ENCODE measurements around the gene PID1. TPM values are rescaled to one million over a fixed set of nuclear protein-coding genes. Genes with fewer than 3 reads are reported as not detected.
"Not testable (repeated sequence)": the region's sequence is repeated elsewhere in the genome, so short reads cannot be mapped to it uniquely, and the experiment has no call there.

Gene PID1
- total RNA-seq, 4 donors from 2014 or later, result 6.4 to 20.6 (median 14.5) TPM

DNA sequence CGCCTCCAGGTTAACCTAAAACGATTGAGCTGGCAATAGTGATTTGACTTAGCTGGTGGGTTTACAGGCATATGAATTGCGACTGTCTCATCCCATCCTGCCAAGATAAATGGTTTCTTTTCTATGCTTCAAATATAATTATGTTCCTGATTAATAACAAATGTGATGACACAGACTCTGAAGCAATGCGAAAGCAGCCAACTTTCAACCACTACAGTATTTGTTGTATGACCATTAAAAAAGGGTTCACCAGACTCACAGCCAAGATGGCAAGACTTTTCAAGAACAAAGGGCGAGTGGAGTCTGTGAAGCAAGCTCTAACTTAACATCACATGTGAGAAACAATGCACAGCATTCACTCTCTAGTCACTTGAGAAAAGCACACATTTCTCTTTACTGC, 186.6 kb downstream of the PID1 start:
- no peak overlapping the region for H3K27ac ChIP-seq
- H3K4me3 ChIP-seq, result no peak overlapping the region
- no peaks in the 10 kb centered on the region for H3K9me3 ChIP-seq
- DNase-seq (ENCODE audit: low spot score in 2 of 2), result no peak
- TF ChIP-seq EP300 (IDR thresholded peaks at IDR 0.05) (no peak), POLR2AphosphoS5 (IDR thresholded peaks at IDR 0.05) (no peak), CTCF (IDR thresholded peaks at IDR 0.05) (no peak), POLR2A (IDR thresholded peaks at IDR 0.05) (no peak)
- H3K4me1 ChIP-seq, result peaks cover 3% of the 10 kb centered on the region
- H3K36me3 ChIP-seq, result no peaks in the 10 kb centered on the region
- H3K27me3 ChIP-seq, result no peaks in the 10 kb centered on the region
- WGBS, result 52% methylated on average over 5 of the region's 5 CpGs

GRCh38 chr2:229083606-229084340, 187.3 kb downstream of the PID1 start:
- Histone ChIP-seq H3K4me1 (peaks cover 3% of the 10 kb centered on the region), H3K27ac (no peak overlapping the region), H3K4me3 (no peak overlapping the region), H3K36me3 (no peaks in the 10 kb centered on the region), H3K9me3 (no peaks in the 10 kb centered on the region), H3K27me3 (no peaks in the 10 kb centered on the region)
- DNase-seq (ENCODE audit: low spot score in 2 of 2), result no peak
- no peak for TF ChIP-seq CTCF (IDR thresholded peaks at IDR 0.05)
- TF ChIP-seq POLR2AphosphoS5 (IDR thresholded peaks at IDR 0.05), result no peak
- no peak for TF ChIP-seq EP300 (IDR thresholded peaks at IDR 0.05)
- TF ChIP-seq POLR2A (IDR thresholded peaks at IDR 0.05), result no peak
- WGBS, result 38% methylated on average over 5 of the region's 5 CpGs

DNA sequence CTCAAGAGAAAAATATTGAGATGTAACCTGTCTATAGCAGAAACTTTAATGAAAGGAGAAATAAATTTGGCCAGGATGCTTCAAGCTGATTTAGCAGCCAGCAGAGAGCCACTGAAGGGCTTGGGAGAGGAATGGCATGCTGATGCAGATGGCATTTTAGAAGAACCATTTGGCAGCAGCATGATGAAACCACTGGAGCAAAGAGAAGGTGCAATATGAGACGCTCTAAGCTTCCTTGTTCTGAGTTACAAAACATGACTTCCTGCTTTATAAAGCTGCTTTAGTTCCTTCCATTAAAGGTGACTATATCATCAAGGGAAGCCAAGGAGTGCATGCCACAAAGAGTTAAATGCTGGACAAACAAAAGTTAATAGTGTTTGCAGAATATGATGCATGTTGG, 189.7 kb downstream of the PID1 start:
- no peak for DNase-seq (ENCODE audit: low spot score in 2 of 2)
- H3K4me3 ChIP-seq, result no peak overlapping the region
- no peak overlapping the region for H3K27ac ChIP-seq
- 54% methylated on average over 1 of the region's 1 CpG for WGBS
- H3K9me3 ChIP-seq, result no peaks in the 10 kb centered on the region
- no peaks in the 10 kb centered on the region for H3K27me3 ChIP-seq
- TF ChIP-seq POLR2A (IDR thresholded peaks at IDR 0.05), result no peak
- no peak for TF ChIP-seq POLR2AphosphoS5 (IDR thresholded peaks at IDR 0.05)
- TF ChIP-seq EP300 (IDR thresholded peaks at IDR 0.05), result no peak
- no peak for TF ChIP-seq CTCF (IDR thresholded peaks at IDR 0.05)
- H3K36me3 ChIP-seq, result no peaks in the 10 kb centered on the region
- no peaks in the 10 kb centered on the region for H3K4me1 ChIP-seq

- Histone ChIP-seq H3K4me3 (no peak overlapping the region), H3K4me1 (no peaks in the 10 kb centered on the region), H3K36me3 (no peaks in the 10 kb centered on the region), H3K27ac (no peak overlapping the region), H3K9me3 (no peaks in the 10 kb centered on the region), H3K27me3 (no peaks in the 10 kb centered on the region)
- TF ChIP-seq EP300 (IDR thresholded peaks at IDR 0.05) (no peak), POLR2AphosphoS5 (IDR thresholded peaks at IDR 0.05) (no peak), POLR2A (IDR thresholded peaks at IDR 0.05) (no peak), CTCF (IDR thresholded peaks at IDR 0.05) (no peak)
- WGBS, result 84% methylated on average over 1 of the region's 1 CpG
- DNase-seq (ENCODE audit: low spot score in 2 of 2), result no peak
Observed at GRCh38 chr2:229080172-229080571, 190.9 kb downstream of the PID1 start.

DNA sequence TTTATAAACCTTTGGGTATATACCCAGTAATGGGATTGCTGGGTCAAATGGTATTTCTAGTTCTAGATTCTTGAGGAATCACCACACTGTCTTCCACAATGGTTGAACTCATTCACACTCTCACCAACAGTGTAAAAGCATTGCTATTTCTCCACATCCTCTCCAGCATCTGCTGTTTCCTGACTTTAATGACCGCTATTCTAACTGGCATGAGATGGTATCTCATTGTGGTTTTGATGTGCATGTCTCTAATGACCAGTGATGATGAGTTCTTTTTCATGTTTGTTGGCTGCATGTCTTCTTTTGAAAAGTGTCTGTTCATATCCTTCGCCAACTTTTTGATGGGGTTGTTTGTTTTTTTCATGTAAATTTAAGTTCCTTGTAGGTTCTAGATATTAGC, 194.2 kb downstream of the PID1 start:
- WGBS, result 78% methylated on average over 2 of the region's 2 CpGs
- not testable (repeated sequence) for H3K36me3 ChIP-seq; H3K27me3 ChIP-seq; H3K27ac ChIP-seq; H3K4me3 ChIP-seq; H3K4me1 ChIP-seq; H3K9me3 ChIP-seq; DNase-seq (ENCODE audit: low spot score in 2 of 2)

GRCh38 chr2:229073935-229074334, 197.2 kb downstream of the PID1 start:
- Histone ChIP-seq H3K4me3 (no peak overlapping the region), H3K27ac (no peak overlapping the region), H3K27me3 (no peaks in the 10 kb centered on the region), H3K36me3 (no peaks in the 10 kb centered on the region), H3K9me3 (no peaks in the 10 kb centered on the region), H3K4me1 (no peaks in the 10 kb centered on the region)
- TF ChIP-seq POLR2AphosphoS5 (IDR thresholded peaks at IDR 0.05) (no peak), POLR2A (IDR thresholded peaks at IDR 0.05) (no peak), CTCF (IDR thresholded peaks at IDR 0.05) (no peak), EP300 (IDR thresholded peaks at IDR 0.05) (no peak)
- no peak for DNase-seq (ENCODE audit: low spot score in 2 of 2)
- WGBS, result 79% methylated on average over 2 of the region's 2 CpGs

Data from suprapubic skin (tissue), 4 donors.